Psoas muscle (tissue), 8 donors: ENCODE measurements around the gene RCC2. TPM values are rescaled to one million over a fixed set of nuclear protein-coding genes. Genes with fewer than 3 reads are reported as not detected.
A peak's percentile ranks its signal among the peaks of the same experiment; 100 is the strongest.

Experiments
- ATAC-seq, 4 donors: fragments of 200-7000 bp; cut with Tn5 transposase; one replicate each; pipeline ENCODE4 v1.9.1; 2020; ENCODE audit warnings: moderate library complexity in 3 of 4, mild to moderate bottlenecking in 2 of 4
- DNase-seq, 2 donors: peaks; one replicate each; pipeline ENCODE4 v3.0.0-alpha.2; 2020
- H3K27ac ChIP-seq: fragments of 200-600 bp; one replicate; pipeline ENCODE4 v1.8.0; 2022
- H3K27me3 ChIP-seq, 3 donors: fragments of 200-600 bp in 1 of 3; one replicate each; pipeline versions ENCODE4 v1.6.1 to v1.8.0; 2013 to 2022; ENCODE audit warnings: low read length in 2 of 3, mild to moderate bottlenecking in 2 of 3, moderate library complexity in 1 of 3; ENCODE audit not compliant: insufficient read depth in 3 of 3
- H3K36me3 ChIP-seq, 2 donors: fragments of 200-600 bp in 1 of 2; one replicate each; pipeline versions ENCODE4 v1.6.1 to v1.8.0; 2013 to 2022; ENCODE audit warnings: low read depth in 1 of 2, mild to moderate bottlenecking in 1 of 2, moderate library complexity in 1 of 2; ENCODE audit not compliant: insufficient read depth in 1 of 2
- H3K4me1 ChIP-seq: fragments of 200-600 bp; one replicate; pipeline ENCODE4 v1.8.0; 2022
- H3K4me3 ChIP-seq: fragments of 200-600 bp; one replicate; pipeline ENCODE4 v1.8.0; 2022; ENCODE audit warnings: mild to moderate bottlenecking
- H3K9me3 ChIP-seq: fragments of 200-600 bp; one replicate; pipeline ENCODE4 v1.8.0; 2022
- CTCF ChIP-seq: fragments of 200-600 bp; IDR thresholded peaks from one replicate; pipeline ENCODE4 v1.8.0; 2022; ENCODE audit warnings: antibody characterized with exemption
- whole genome bisulfite sequencing, 3 donors: extraction: QIAGEN DNeasy Blood & Tissue Kit; methylation state at CpG; one replicate each; pipeline versions ENCODE4 v1.1.6 to v1.1.7; 2013; 5-methylcytosine and 5-hydroxymethylcytosine counted together
- intact Hi-C, 2 donors: fragments of 100-400 bp; cut with DNase I; formaldehyde crosslinking; loops; one replicate each; pipeline versions ENCODE4 v1.11.0 to v1.14.2; 2022
- polyA plus RNA-seq, 3 donors: library from polyadenylated mRNA; stranded (reverse); fragments of 200-250 nt; gene quantifications; one replicate each; pipeline ENCODE4 v1.2.3, GENCODE V29; 2013
- total RNA-seq, 4 donors: library from RNA; stranded (reverse); fragmentation: NEBNext Ultra II Directional in 2 of 4; extraction: Animal tissue kit (Norgen Biotek cat#: 25700) in 2 of 4; gene quantifications; one replicate each; pipeline versions ENCODE4 v1.2.1 to v1.2.4, GENCODE V29; 2021 to 2023
- donor health status: healthy with polysubstance abuse.
- donor health status: DM: no; HTN: no; CAD: no; lungs with moderate emphysema.
- donor health status: Bipolar disorder and iron deficiency.
- donor health status: healthy.
- donor health status: DM: yes; HTN: yes; CAD: no.
- donor health status: DM: no; HTN: no; CAD: no.
- donor health status: DM: no; HTN: no; CAD: no.
- donor health status: DM: yes; HTN: yes; CAD: no.

RCC2 gene
- total and polyA plus RNA-seq, 7 donors, result 6.8 to 18.7 (median 10.6) TPM

DNA sequence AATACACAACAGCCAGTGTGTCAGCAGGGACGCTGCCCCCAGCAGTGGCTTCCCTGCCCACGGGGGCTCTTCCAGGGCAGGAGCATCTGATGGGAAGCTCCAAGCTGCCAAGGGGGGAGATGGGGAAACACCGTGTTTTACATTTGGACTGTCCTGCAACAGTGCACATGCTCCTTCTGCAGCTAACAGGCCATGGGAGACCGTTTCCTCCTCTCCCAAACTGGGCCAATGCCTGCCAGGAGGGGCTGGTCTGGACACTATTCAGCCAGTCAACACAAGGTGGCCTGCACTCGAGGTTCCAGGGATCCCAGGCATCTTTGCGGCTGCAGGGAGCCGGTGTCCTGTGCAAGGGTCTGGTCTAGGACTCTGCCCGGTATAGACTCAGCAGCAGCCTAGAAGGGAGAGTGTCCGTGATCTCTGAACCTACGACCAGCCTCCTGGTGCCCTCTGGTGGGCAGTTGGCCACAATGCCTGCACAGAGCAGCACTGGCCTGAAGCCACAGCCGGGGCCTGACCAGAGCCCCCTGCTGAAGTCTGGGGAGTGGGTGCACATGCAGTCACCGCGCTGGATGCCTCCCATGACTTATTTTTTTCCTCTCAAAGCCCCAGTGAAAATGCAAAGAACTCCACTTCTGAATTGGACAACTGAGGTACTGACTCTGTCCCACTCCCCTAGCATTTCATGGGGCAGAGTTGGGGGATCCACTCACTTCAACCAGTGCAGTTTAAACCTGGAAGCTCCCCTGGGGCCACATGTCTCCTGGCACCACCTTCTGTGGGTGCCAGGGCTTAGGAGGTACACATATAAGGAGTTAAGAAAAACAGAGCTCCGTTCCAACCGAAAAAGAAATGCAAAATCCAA is 33.3 kb downstream of the RCC2 start:
- Histone ChIP-seq H3K4me1 (no peaks in the 10 kb centered on the region), H3K4me3 (no peak overlapping the region), H3K36me3 (peaks cover 0 to 35% of the 10 kb centered on the region in 2 donors), H3K27ac (no peak overlapping the region), H3K27me3 (no peaks in the 10 kb centered on the region), H3K9me3 (no peaks in the 10 kb centered on the region)
- intact Hi-C loops, result loop anchor here in 1 of 2 donors (5.0 kb wide), 1 partner anchor 344 kb away; no protein-coding TSS in a partner anchor
- peak; percentile 85 to 94 (median 88) for ATAC-seq
- WGBS, 3 donors, result 45 to 51% (median 48%) methylated on average over 15 of the region's 15 CpGs
- peak; percentile 50 to 73 for DNase-seq
- TF ChIP-seq CTCF, result peak; percentile 60

DNA sequence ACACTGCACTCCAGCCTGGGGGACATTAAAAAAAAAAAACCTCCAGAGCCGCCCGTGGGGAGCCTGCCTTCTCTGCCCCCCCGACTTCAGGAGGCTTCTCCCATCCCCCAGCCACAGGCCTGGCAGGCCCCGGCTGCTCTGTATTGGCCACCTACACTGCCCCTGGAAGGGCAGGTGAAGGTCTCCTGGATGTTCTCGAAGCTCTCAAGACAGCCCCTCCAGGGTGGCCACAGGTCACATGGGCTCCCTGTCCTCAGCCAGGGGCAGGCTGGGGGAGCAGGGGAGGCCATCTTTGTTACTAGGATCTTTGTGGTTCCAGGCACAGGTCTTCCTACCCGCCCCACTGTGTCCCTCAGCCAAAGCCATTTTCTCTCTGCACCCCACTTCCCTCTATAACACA is 34.7 kb downstream of the RCC2 start:
- TF ChIP-seq CTCF, result no peak
- DNase-seq, result no peak
- Histone ChIP-seq H3K9me3 (no peaks in the 10 kb centered on the region), H3K27ac (no peak overlapping the region), H3K36me3 (peaks cover 0 to 22% of the 10 kb centered on the region in 2 donors), H3K4me1 (no peaks in the 10 kb centered on the region), H3K27me3 (no peaks in the 10 kb centered on the region), H3K4me3 (no peak overlapping the region)
- 60 to 74% (median 68%) methylated on average over 6 of the region's 6 CpGs for WGBS, 3 donors
- intact Hi-C loops, result loop anchor here in 1 of 2 donors (5.0 kb wide), 1 partner anchor 343 kb away; no protein-coding TSS in a partner anchor
- no peak for ATAC-seq

- WGBS, 3 donors, result 45 to 54% (median 52%) methylated on average over 15 of the region's 15 CpGs
- Histone ChIP-seq H3K4me3 (no peak overlapping the region), H3K27ac (no peak overlapping the region), H3K4me1 (no peaks in the 10 kb centered on the region), H3K27me3 (no peaks in the 10 kb centered on the region), H3K9me3 (no peaks in the 10 kb centered on the region), H3K36me3 (peaks cover 0 to 15% of the 10 kb centered on the region in 2 donors)
- DNase-seq (no peak), ATAC-seq (no peak)
- intact Hi-C loops, result no loop called here
- no peak for TF ChIP-seq CTCF
Observed at GRCh38 chr1:17404034-17404684, 35.3 kb downstream of the RCC2 start.

DNA sequence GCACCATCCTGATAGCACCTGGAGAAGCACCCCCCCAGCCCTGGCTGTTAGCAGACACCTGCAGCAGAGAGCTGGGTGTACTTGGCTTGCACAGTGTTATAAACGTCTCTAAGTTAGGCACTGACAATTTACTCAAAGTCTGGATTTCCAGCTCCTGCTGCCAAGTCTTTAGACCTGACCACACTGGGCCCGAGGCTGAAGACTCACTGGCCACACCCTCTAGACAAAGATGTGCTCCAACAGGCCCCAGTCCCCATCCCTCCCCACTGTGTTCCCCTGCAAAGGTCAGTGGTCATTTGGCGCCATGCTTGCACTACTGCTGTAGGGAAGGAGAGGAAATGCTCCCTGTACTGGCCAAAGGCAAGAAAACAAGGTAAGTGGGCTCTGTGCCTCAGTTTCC is 36.4 kb downstream of the RCC2 start:
- Histone ChIP-seq H3K27me3 (no peaks in the 10 kb centered on the region), H3K9me3 (no peaks in the 10 kb centered on the region), H3K27ac (no peak overlapping the region), H3K36me3 (peaks cover 0 to 4% of the 10 kb centered on the region in 2 donors), H3K4me1 (no peaks in the 10 kb centered on the region), H3K4me3 (no peak overlapping the region)
- intact Hi-C loops, result no loop called here
- TF ChIP-seq CTCF, result no peak
- 32 to 57% (median 53%) methylated on average over 3 of the region's 3 CpGs for WGBS, 3 donors
- no peak for ATAC-seq
- DNase-seq, result no peak
